GM18867 (cell line): ENCODE results near the gene EIF1AY.
"Not testable (repeated sequence)": the region's sequence is repeated elsewhere in the genome, so short reads cannot be mapped to it uniquely, and the experiment has no call there.

Experiments
- ATAC-seq: cut with Tn5 transposase; IDR thresholded peaks from one replicate; pipeline ENCODE4 v1.9.1; 2021; ENCODE audit warnings: mild to moderate bottlenecking, moderate library complexity; ENCODE audit not compliant: unreplicated experiment

The EIF1AY gene

GRCh38 chrY:20575531-20576121 is at the start of gene EIF1AY:
Gene EIF1AY, plus strand, starts transcription at chrY:20575776. Its CDS starts 96 bp downstream, at chrY:20575872.
- no peak for ATAC-seq

- ATAC-seq: no peak
Measured at GRCh38 chrY:20528435-20528834, 47.1 kb upstream of the EIF1AY start.

GRCh38 chrY:20538186-20538585 is 37.4 kb upstream of the EIF1AY start:
- ATAC-seq: no peak

GRCh38 chrY:20538933-20539332 is 36.6 kb upstream of the EIF1AY start:
- ATAC-seq: no peak

- ATAC-seq: no peak
Measured at GRCh38 chrY:20544451-20544960, 31.1 kb upstream of the EIF1AY start.

GRCh38 chrY:20546071-20546470 is 29.5 kb upstream of the EIF1AY start:
- ATAC-seq: no peak

- no peak for ATAC-seq
Measured at GRCh38 chrY:20549289-20549688, 26.3 kb upstream of the EIF1AY start.

GRCh38 chrY:20551840-20552239 is 23.7 kb upstream of the EIF1AY start:
- ATAC-seq: no peak

GRCh38 chrY:20552764-20553323 is 22.7 kb upstream of the EIF1AY start:
- not testable (repeated sequence) for ATAC-seq

- ATAC-seq: no peak
Measured at GRCh38 chrY:20555820-20556219, 19.8 kb upstream of the EIF1AY start.

GRCh38 chrY:20558677-20559076 is 16.9 kb upstream of the EIF1AY start:
- ATAC-seq: no peak

GRCh38 chrY:20559873-20560512 is 15.6 kb upstream of the EIF1AY start:
- no peak for ATAC-seq

GRCh38 chrY:20571306-20571705 is 4.3 kb upstream of the EIF1AY start:
- no peak for ATAC-seq

GRCh38 chrY:20576506-20576905 is 930 bp downstream of the EIF1AY start:
- ATAC-seq: no peak

- no peak for ATAC-seq
Measured at GRCh38 chrY:20578206-20578605, 2.6 kb downstream of the EIF1AY start.

- ATAC-seq: no peak
Measured at GRCh38 chrY:20581687-20582086, 6.1 kb downstream of the EIF1AY start.

GRCh38 chrY:20586161-20586560 is 10.6 kb downstream of the EIF1AY start:
- no peak for ATAC-seq
